ENCODE measurements around the gene SLC1A2.

- TF ChIP-seq CTCF (IDR thresholded peaks at IDR 0.05) (no peak), POLR2A (IDR thresholded peaks at IDR 0.05) (no peak)
Observed at GRCh38 chr11:35245786-35246185, 173.6 kb downstream of the SLC1A2 start.
